CD14-positive monocyte (primary cell): Measurements from ENCODE around the gene TGFB2. TPM values are rescaled to one million over a fixed set of nuclear protein-coding genes. Genes with fewer than 3 reads are reported as not detected.

Source experiments
- DNase-seq, 3 donors: peaks; one replicate each; pipeline ENCODE4 v3.0.0-alpha.2; 2011 to 2022
- H2AFZ ChIP-seq: 2 replicates; pipeline ENCODE4 v1.6.0; 2012; ENCODE audit warnings: mild to moderate bottlenecking, low read depth, low read length, inconsistent platforms; ENCODE audit not compliant: insufficient read depth, poor library complexity, severe bottlenecking
- H3K27ac ChIP-seq, 2 donors: 1 replicate in 1 of 2; 2 replicates in 1 of 2; pipeline ENCODE4 v1.5.1; 2012 to 2013; ENCODE audit warnings: low read length in 2 of 2, control low read depth in 1 of 2, inconsistent platforms in 1 of 2, low read depth in 1 of 2, mild to moderate bottlenecking in 1 of 2
- H3K27me3 ChIP-seq, 2 donors: one replicate each; pipeline versions ENCODE4 v1.6.0 to v1.6.1; 2011 to 2013; ENCODE audit warnings: low read length in 2 of 2; ENCODE audit not compliant: control insufficient read depth in 2 of 2, insufficient read depth in 2 of 2
- H3K36me3 ChIP-seq, 2 donors: replicated peaks in 1 of 2; 1 replicate in 1 of 2; 2 replicates in 1 of 2; pipeline versions ENCODE4 v1.5.1 to v1.6.1; 2012 to 2013; ENCODE audit warnings: low read length in 2 of 2, control low read depth in 1 of 2, inconsistent platforms in 1 of 2, mild to moderate bottlenecking in 1 of 2; ENCODE audit not compliant: insufficient read depth in 2 of 2, control insufficient read depth in 1 of 2
- H3K4me1 ChIP-seq, 2 donors: 1 replicate in 1 of 2; 2 replicates in 1 of 2; pipeline versions ENCODE4 v1.5.1 to v1.6.1; 2012 to 2013; ENCODE audit warnings: low read length in 2 of 2, control low read depth in 1 of 2, inconsistent platforms in 1 of 2, mild to moderate bottlenecking in 1 of 2, moderate library complexity in 1 of 2; ENCODE audit not compliant: insufficient read depth in 2 of 2, control insufficient read depth in 1 of 2
- H3K4me2 ChIP-seq: replicated peaks from 2 replicates; pipeline ENCODE3; 2012; ENCODE audit warnings: low read length, moderate library complexity, mild to moderate bottlenecking; ENCODE audit not compliant: poor library complexity, severe bottlenecking; ENCODE audit errors: extremely low read depth
- H3K4me3 ChIP-seq, 3 experiments: fragments of 200-600 bp in 1 of 3; sonication (generic) in 1 of 3; replicated peaks in 1 of 3; 1 replicate in 2 of 3; 2 replicates in 1 of 3; pipeline ENCODE4 v1.5.1; 2011 to 2013; ENCODE audit warnings: low read length in 3 of 3, mild to moderate bottlenecking in 3 of 3, control low read depth in 2 of 3, low read depth in 2 of 3, inconsistent platforms in 1 of 3, moderate library complexity in 1 of 3
- H3K79me2 ChIP-seq: 2 replicates; pipeline ENCODE4 v1.6.0; 2012; ENCODE audit warnings: mild to moderate bottlenecking, control low read depth, inconsistent platforms, low read length, moderate library complexity; ENCODE audit not compliant: insufficient read depth
- H3K9ac ChIP-seq: 2 replicates; pipeline ENCODE4 v1.6.0; 2017; ENCODE audit warnings: low read length, mild to moderate bottlenecking; ENCODE audit not compliant: insufficient read depth, poor library complexity, severe bottlenecking
- H3K9me3 ChIP-seq, 2 donors: replicated peaks in 1 of 2; 1 replicate in 1 of 2; 2 replicates in 1 of 2; pipeline versions ENCODE4 v1.5.1 to v1.6.1; 2012 to 2013; ENCODE audit warnings: low read length in 2 of 2, control low read depth in 1 of 2; ENCODE audit not compliant: control insufficient read depth in 1 of 2, insufficient read depth in 1 of 2
- H4K20me1 ChIP-seq: 2 replicates; pipeline ENCODE4 v1.6.0; 2012; ENCODE audit warnings: mild to moderate bottlenecking, low read length, control low read depth, moderate library complexity; ENCODE audit not compliant: insufficient read depth
- H3K27ac Mint-ChIP-seq, 7 donors: one replicate each; pipeline ENCODE4 v1.8.0; 2020; ENCODE audit warnings: mild to moderate bottlenecking in 7 of 7, mixed read lengths in 7 of 7, moderate library complexity in 6 of 7, inconsistent platforms in 2 of 7
- H3K27me3 Mint-ChIP-seq, 3 donors: one replicate each; pipeline ENCODE4 v1.8.0; 2021 to 2022; ENCODE audit warnings: low read depth in 3 of 3, mild to moderate bottlenecking in 3 of 3, mixed read lengths in 3 of 3, moderate library complexity in 3 of 3, inconsistent platforms in 1 of 3
- H3K36me3 Mint-ChIP-seq, 2 donors: one replicate each; pipeline ENCODE4 v1.8.0; 2020; ENCODE audit warnings: mixed read lengths in 2 of 2, inconsistent platforms in 1 of 2, mild to moderate bottlenecking in 1 of 2
- H3K4me1 Mint-ChIP-seq: one replicate; pipeline ENCODE4 v1.8.0; 2020; ENCODE audit warnings: mild to moderate bottlenecking, mixed read lengths
- H3K4me3 Mint-ChIP-seq, 2 donors: one replicate each; pipeline ENCODE4 v1.8.0; 2020; ENCODE audit warnings: mild to moderate bottlenecking in 2 of 2, mixed read lengths in 2 of 2, moderate library complexity in 1 of 2
- H3K9me3 Mint-ChIP-seq, 7 donors: one replicate each; pipeline ENCODE4 v1.8.0; 2020 to 2022; ENCODE audit warnings: mixed read lengths in 7 of 7, mild to moderate bottlenecking in 6 of 7, moderate library complexity in 6 of 7, inconsistent platforms in 2 of 7
- CTCF ChIP-seq: fragments of 200-600 bp; IDR thresholded peaks from one replicate; pipeline ENCODE4 v1.8.0; 2022; ENCODE audit warnings: antibody characterized with exemption, mild to moderate bottlenecking
- WGBS: methylation state at CpG from one replicate; pipeline ENCODE4 v1.1.5; 2013; ENCODE audit warnings: missing lambda C conversion rate; ENCODE audit not compliant: insufficient coverage; 5-methylcytosine and 5-hydroxymethylcytosine counted together
- intact Hi-C, 2 donors: fragments of 100-400 bp; cut with micrococcal nuclease; formaldehyde crosslinking; loops; one replicate each; pipeline versions ENCODE4 v1.15.0 to v1.15.1; 2023
- polyA plus RNA-seq, 3 donors: library from polyadenylated mRNA; depleted of rRNA in 1 of 3; unstranded in 2 of 3; stranded (reverse) in 1 of 3; fragments of 300-500 nt in 2 of 3; fragments of >200 nt in 1 of 3; fragmentation: Illumina TruSeq in 2 of 3; gene quantifications; 1 replicate in 2 of 3; 2 replicates in 1 of 3; pipeline ENCODE4 v1.2.3, GENCODE V29; 2012 to 2021

The TGFB2 gene
- polyA plus RNA-seq, 3 donors: 0.01 TPM; not detected in 2

DNA sequence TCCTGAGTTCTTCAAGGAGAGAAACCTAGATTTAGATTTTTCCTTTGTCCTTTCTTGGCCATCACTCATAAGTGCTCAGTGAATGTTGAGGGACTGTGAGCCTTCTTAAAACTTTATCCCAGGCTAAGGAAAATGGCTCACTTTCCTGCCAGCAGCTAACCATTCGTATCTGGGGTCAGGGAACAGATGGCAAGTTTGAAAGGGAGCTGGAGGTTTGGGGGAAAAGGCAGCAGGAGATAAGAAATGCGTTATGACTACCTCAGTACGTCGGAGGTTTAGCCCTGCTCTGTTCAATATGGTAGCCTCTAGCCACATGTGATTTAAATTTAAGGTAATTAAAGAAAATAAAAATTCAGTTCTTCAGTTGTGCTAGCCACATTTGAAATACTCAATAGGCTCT, 46.7 kb upstream of the TGFB2 start:
- H3K9ac ChIP-seq: no peak overlapping the region
- H2AFZ ChIP-seq: no peak overlapping the region
- no peaks in the 10 kb centered on the region for H3K9me3 Mint-ChIP-seq
- H3K36me3 ChIP-seq: peaks cover 9 to 15% of the 10 kb centered on the region in 2 donors
- H3K36me3 Mint-ChIP-seq: peaks cover 19 to 22% of the 10 kb centered on the region in 2 donors
- H3K79me2 ChIP-seq: no peaks in the 10 kb centered on the region
- DNase-seq: no peak
- no peaks in the 10 kb centered on the region for H3K9me3 ChIP-seq
- no peaks in the 10 kb centered on the region for H3K4me1 ChIP-seq
- H4K20me1 ChIP-seq: no peaks in the 10 kb centered on the region
- H3K27me3 Mint-ChIP-seq: no peaks in the 10 kb centered on the region
- no CpG with 5 or more reads among the region's 4 CpGs for WGBS
- H3K4me1 Mint-ChIP-seq: no peaks in the 10 kb centered on the region
- TF ChIP-seq CTCF: no peak
- H3K4me3 Mint-ChIP-seq: no peak overlapping the region
- H3K4me3 ChIP-seq: no peak overlapping the region
- intact Hi-C loops: no loop called here
- no peak overlapping the region for H3K27ac Mint-ChIP-seq
- H3K27me3 ChIP-seq: no peaks in the 10 kb centered on the region
- no peak overlapping the region for H3K27ac ChIP-seq
- no peak overlapping the region for H3K4me2 ChIP-seq

DNA sequence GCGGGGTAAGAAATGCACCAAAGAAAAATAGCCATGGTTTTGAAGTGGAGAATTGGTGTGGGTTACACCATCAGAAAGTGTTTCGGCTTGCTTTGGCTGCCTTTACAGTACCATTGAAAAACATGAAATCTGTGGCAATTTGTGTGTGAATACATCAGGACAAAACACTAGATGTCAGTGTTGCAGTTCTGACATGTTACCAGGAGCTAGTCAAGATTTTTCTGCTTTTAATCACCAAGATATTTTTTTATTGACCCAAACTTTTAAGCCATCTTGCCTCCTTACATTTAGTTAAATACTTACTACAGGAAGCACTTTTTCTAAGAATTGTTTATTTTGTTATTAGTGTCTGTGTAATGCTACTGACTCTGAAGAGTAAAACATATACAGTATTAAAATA, 45.7 kb upstream of the TGFB2 start:
- DNase-seq: no peak
- Mint-ChIP-seq H3K27me3 (no peaks in the 10 kb centered on the region), H3K27ac (no peak overlapping the region), H3K9me3 (no peaks in the 10 kb centered on the region), H3K4me3 (no peak overlapping the region), H3K4me1 (no peaks in the 10 kb centered on the region), H3K36me3 (peaks cover 15 to 20% of the 10 kb centered on the region in 2 donors)
- no peak overlapping the region for H2AFZ ChIP-seq
- H3K27ac ChIP-seq: no peak overlapping the region
- no peaks in the 10 kb centered on the region for H3K79me2 ChIP-seq
- H3K4me3 ChIP-seq: no peak overlapping the region
- intact Hi-C loops: no loop called here
- 92% methylated on average over 2 of the region's 2 CpGs for WGBS
- H3K4me1 ChIP-seq: no peaks in the 10 kb centered on the region
- no peaks in the 10 kb centered on the region for H3K9me3 ChIP-seq
- no peak overlapping the region for H3K4me2 ChIP-seq
- H3K27me3 ChIP-seq: no peaks in the 10 kb centered on the region
- no peaks in the 10 kb centered on the region for H4K20me1 ChIP-seq
- TF ChIP-seq CTCF: no peak
- H3K9ac ChIP-seq: no peak overlapping the region
- H3K36me3 ChIP-seq: peaks cover 7 to 13% of the 10 kb centered on the region in 2 donors
